ENCODE results near the gene AGA. TPM values are rescaled to one million over a fixed set of nuclear protein-coding genes. Genes with fewer than 3 reads are reported as not detected.

The AGA gene
- total RNA-seq, 4 donors from 2014 or later, result 27.7 to 34.0 (median 31.7) TPM

- Histone ChIP-seq H3K9me3 (no peaks in the 10 kb centered on the region), H3K4me1 (peaks cover 0 to 23% (median 0%) of the 10 kb centered on the region in 3 donors), H3K4me3 (no peak overlapping the region), H3K36me3 (no peaks in the 10 kb centered on the region), H3K27me3 (no peaks in the 10 kb centered on the region), H3K27ac (no peak overlapping the region)
- intact Hi-C loops (cut with DNase I), result no loop called here
- no peak for TF ChIP-seq POLR2A (IDR thresholded peaks at IDR 0.05)
- no peak for TF ChIP-seq CTCF (IDR thresholded peaks at IDR 0.05)
- no peak for DNase-seq
- 80% methylated on average over 1 of the region's 1 CpG for WGBS, 2 donors
Observed at GRCh38 chr4:177448850-177449249, 6.6 kb upstream of the AGA start.

- intact Hi-C loops (cut with DNase I), result no loop called here
- no peak for TF ChIP-seq POLR2A (IDR thresholded peaks at IDR 0.05)
- TF ChIP-seq CTCF (IDR thresholded peaks at IDR 0.05), result no peak
- Histone ChIP-seq H3K27ac (no peak overlapping the region), H3K4me1 (peaks cover 4 to 34% (median 7%) of the 10 kb centered on the region in 3 donors), H3K27me3 (no peaks in the 10 kb centered on the region), H3K9me3 (no peaks in the 10 kb centered on the region), H3K4me3 (no peak overlapping the region), H3K36me3 (no peaks in the 10 kb centered on the region)
- DNase-seq, result no peak
- 47 to 49% methylated on average over 1 of the region's 1 CpG for WGBS, 2 donors
Observed at GRCh38 chr4:177447417-177448004, 5.3 kb upstream of the AGA start.

GRCh38 chr4:177446586-177446985 is 4.3 kb upstream of the AGA start:
- Histone ChIP-seq H3K27me3 (no peaks in the 10 kb centered on the region), H3K9me3 (no peaks in the 10 kb centered on the region), H3K36me3 (no peaks in the 10 kb centered on the region), H3K4me1 (peaks cover 4 to 36% (median 7%) of the 10 kb centered on the region in 3 donors), H3K27ac (peak overlapping the region in 2 of 4 donors; percentile 40 to 44), H3K4me3 (no peak overlapping the region)
- 41 to 53% methylated on average over 2 of the region's 2 CpGs for WGBS, 2 donors
- no peak for TF ChIP-seq POLR2A (IDR thresholded peaks at IDR 0.05)
- TF ChIP-seq CTCF (IDR thresholded peaks at IDR 0.05), result no peak
- intact Hi-C loops (cut with DNase I), result no loop called here
- DNase-seq, result no peak

- TF ChIP-seq CTCF (IDR thresholded peaks at IDR 0.05), result no peak
- TF ChIP-seq POLR2A (IDR thresholded peaks at IDR 0.05), result no peak
- no peaks in the 10 kb centered on the region for H3K9me3 ChIP-seq
- no peaks in the 10 kb centered on the region for H3K36me3 ChIP-seq
- H3K27ac ChIP-seq, result peak overlapping the region in 3 of 4 donors; percentile 34 to 44 (median 40)
- no peaks in the 10 kb centered on the region for H3K27me3 ChIP-seq
- no peak for DNase-seq
- no peak overlapping the region for H3K4me3 ChIP-seq
- intact Hi-C loops (cut with DNase I), result no loop called here
- WGBS, 2 donors, result 84 to 92% methylated on average over 22 to 25 of the region's 26 CpGs
- peaks cover 12 to 48% (median 15%) of the 10 kb centered on the region in 3 donors for H3K4me1 ChIP-seq
Observed at GRCh38 chr4:177444911-177445736, 2.9 kb upstream of the AGA start.
